HepG2 (cell line): ENCODE results near the gene TMEM14B. TPM values are rescaled to one million over a fixed set of nuclear protein-coding genes. Genes with fewer than 3 reads are reported as not detected.

Experiments
- FOXA1 ChIP-seq, 2 experiments: fragments of 450-650 bp in 1 of 2; sonication (generic) in 1 of 2; formaldehyde crosslinking in 1 of 2; IDR thresholded peaks; 2 replicates each; pipeline versions ENCODE4 v1.4.0 to v1.6.1; 2016 to 2020; ENCODE audit warnings: missing genetic modification reagents in 1 of 2
- GATA4 ChIP-seq: sonication (generic); IDR thresholded peaks from 2 replicates; pipeline ENCODE4 v1.6.1; 2016; ENCODE audit warnings: antibody characterized with exemption, low read depth, borderline replicate concordance
- GTF3A ChIP-seq: sonication (generic); formaldehyde crosslinking; conservative IDR thresholded peaks from 2 replicates; pipeline ENCODE4 v1.4.0; 2020; ENCODE audit warnings: mild to moderate bottlenecking, missing genetic modification reagents
- KDM3A ChIP-seq: IDR thresholded peaks from 2 replicates; pipeline ENCODE4 v1.6.1; 2018; ENCODE audit warnings: low read depth, missing compliant biosample characterization
- MED8 ChIP-seq: sonication (generic); formaldehyde crosslinking; IDR thresholded peaks from 2 replicates; pipeline ENCODE4 v1.8.1; 2023; ENCODE audit warnings: mild to moderate bottlenecking, missing genetic modification reagents; ENCODE audit not compliant: insufficient replicate concordance
- RELA ChIP-seq: sonication (generic); formaldehyde crosslinking; IDR thresholded peaks from 2 replicates; pipeline ENCODE4 v1.4.0; 2020; ENCODE audit warnings: missing genetic modification reagents
- RFXANK ChIP-seq: IDR thresholded peaks from 2 replicates; pipeline ENCODE4 v1.6.1; 2016
- RXRA ChIP-seq: sonication (generic); formaldehyde crosslinking; IDR thresholded peaks from 2 replicates; pipeline ENCODE4 v1.5.1; 2020; ENCODE audit warnings: missing genetic modification reagents
- SRY ChIP-seq: sonication (generic); formaldehyde crosslinking; IDR thresholded peaks from 2 replicates; pipeline ENCODE4 v1.8.0; 2022; ENCODE audit warnings: mild to moderate bottlenecking, missing genetic modification reagents
- TBP ChIP-seq: sonication (generic); formaldehyde crosslinking; IDR thresholded peaks from 2 replicates; pipeline ENCODE4 v1.5.0; 2020; ENCODE audit warnings: missing genetic modification reagents
- YY1 ChIP-seq: IDR thresholded peaks from 2 replicates; pipeline ENCODE4 v1.6.1; 2011; ENCODE audit warnings: low read length, low read depth, moderate library complexity, mild to moderate bottlenecking; ENCODE audit not compliant: insufficient read depth, insufficient replicate concordance
- ZNF282 ChIP-seq: fragments of 450-650 bp; IDR thresholded peaks from 2 replicates; pipeline ENCODE4 v1.6.1; 2018; ENCODE audit not compliant: partially characterized antibody
- ZNF501 ChIP-seq: sonication (generic); formaldehyde crosslinking; IDR thresholded peaks from 2 replicates; pipeline ENCODE4 v1.5.1; 2020; ENCODE audit warnings: mild to moderate bottlenecking, moderate library complexity, missing genetic modification reagents
- ZNF839 ChIP-seq: sonication (generic); formaldehyde crosslinking; IDR thresholded peaks from 2 replicates; pipeline ENCODE4 v1.4.0; 2020; ENCODE audit warnings: missing genetic modification reagents, mild to moderate bottlenecking, borderline replicate concordance
- ZSCAN12 ChIP-seq: sonication (generic); formaldehyde crosslinking; IDR thresholded peaks from 2 replicates; pipeline ENCODE4 v1.9.0; 2021; ENCODE audit warnings: mild to moderate bottlenecking, missing genetic modification reagents
- polyA plus RNA-seq, 8 experiments: library from polyadenylated mRNA; depleted of rRNA in 3 of 8; stranded (reverse) in 7 of 8; unstranded in 1 of 8; fragments of >200 nt; fragmentation: Illumina TruSeq in 4 of 8; extraction: Trizol in 4 of 8; gene quantifications; 2 replicates each; pipeline versions ENCODE4 v1.2.1 to v1.2.3, GENCODE V29; 2011 to 2016; ENCODE audit warnings: low read depth in 4 of 8, missing spikeins in 1 of 8, mixed read lengths in 1 of 8; ENCODE audit not compliant: insufficient read depth in 1 of 8
- total RNA-seq, 5 experiments: library from RNA; depleted of rRNA; stranded (reverse); fragments of >200 nt; fragmentation: Illumina TruSeq; extraction: Trizol; gene quantifications; 2 replicates each; pipeline ENCODE4 v1.2.3, GENCODE V29; 2016; ENCODE audit warnings: low read depth in 1 of 5
- TF ChIP-seq, protein P1 (sequence below): sonication (generic); formaldehyde crosslinking; IDR thresholded peaks from 2 replicates; pipeline ENCODE4 v1.5.1; 2020; ENCODE audit warnings: mild to moderate bottlenecking, missing genetic modification reagents, borderline replicate concordance
- TF ChIP-seq, protein P2 (sequence below): sonication (generic); formaldehyde crosslinking; IDR thresholded peaks from 2 replicates; pipeline ENCODE4 v1.5.0; 2020; ENCODE audit warnings: missing genetic modification reagents
- TF ChIP-seq, protein P3 (sequence below): IDR thresholded peaks from 2 replicates; pipeline ENCODE4 v1.6.1; 2018; ENCODE audit warnings: missing genetic modification reagents
- TF ChIP-seq, protein P4 (sequence below): sonication (generic); formaldehyde crosslinking; IDR thresholded peaks from 2 replicates; pipeline ENCODE4 v1.4.0; 2020; ENCODE audit warnings: mild to moderate bottlenecking, missing genetic modification reagents
- TF ChIP-seq, protein P5 (sequence below): sonication (generic); formaldehyde crosslinking; IDR thresholded peaks from 2 replicates; pipeline ENCODE4 v1.5.0; 2020; ENCODE audit warnings: mild to moderate bottlenecking, missing genetic modification reagents

Gene TMEM14B
- total and polyA plus RNA-seq, 2 of the 13 experiments (the other 11 are each of a cell fraction or from before 2014, with no cell fraction given): 133 to 200 TPM

DNA sequence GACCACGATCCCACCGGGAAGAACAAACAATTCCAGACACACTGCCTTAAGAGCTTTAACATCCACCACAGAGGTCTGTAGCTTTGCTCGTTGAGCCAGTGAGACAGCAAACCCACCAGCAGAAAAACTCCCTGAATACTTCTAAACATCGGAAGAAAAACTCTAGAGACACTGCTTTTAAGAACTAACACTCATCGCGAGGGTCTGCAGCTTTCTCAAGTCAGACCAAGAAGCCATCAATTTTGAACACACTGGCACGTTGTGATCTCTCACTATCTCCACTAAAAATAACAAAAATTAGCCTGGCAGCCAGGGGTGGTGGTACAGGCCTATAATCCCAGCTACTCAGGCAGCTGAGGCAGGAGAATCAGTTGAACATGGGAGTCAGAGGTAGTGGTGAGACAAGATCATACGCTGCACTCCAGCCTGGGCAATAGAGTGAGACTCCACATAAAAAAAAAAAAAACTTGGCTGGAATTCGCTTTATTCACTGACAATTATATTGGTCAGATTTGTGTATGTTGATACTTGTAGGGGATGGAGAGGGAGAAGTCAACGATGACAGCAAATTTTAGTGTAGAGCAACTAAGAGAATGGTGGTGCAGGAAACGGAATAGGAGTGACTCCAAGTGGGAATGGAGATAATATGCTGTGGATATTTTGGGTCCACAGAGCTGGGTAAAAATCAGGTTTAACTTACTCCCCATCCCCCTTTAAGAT lies 25.6 kb upstream of the TMEM14B start (continued):
- TF ChIP-seq, protein P1, sequence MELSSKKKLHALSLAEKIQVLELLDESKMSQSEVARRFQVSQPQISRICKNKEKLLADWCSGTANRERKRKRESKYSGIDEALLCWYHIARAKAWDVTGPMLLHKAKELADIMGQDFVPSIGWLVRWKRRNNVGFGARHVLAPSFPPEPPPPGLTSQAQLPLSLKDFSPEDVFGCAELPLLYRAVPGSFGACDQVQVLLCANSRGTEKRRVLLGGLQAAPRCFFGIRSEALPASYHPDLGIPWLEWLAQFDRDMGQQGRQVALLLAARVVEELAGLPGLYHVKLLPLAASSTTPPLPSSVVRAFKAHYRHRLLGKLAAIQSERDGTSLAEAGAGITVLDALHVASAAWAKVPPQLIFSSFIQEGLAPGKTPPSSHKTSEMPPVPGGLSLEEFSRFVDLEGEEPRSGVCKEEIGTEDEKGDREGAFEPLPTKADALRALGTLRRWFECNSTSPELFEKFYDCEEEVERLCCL: no peak
- no peak for TF ChIP-seq ZNF839 (CRISPR knock-in tag)
- TF ChIP-seq, protein P2, sequence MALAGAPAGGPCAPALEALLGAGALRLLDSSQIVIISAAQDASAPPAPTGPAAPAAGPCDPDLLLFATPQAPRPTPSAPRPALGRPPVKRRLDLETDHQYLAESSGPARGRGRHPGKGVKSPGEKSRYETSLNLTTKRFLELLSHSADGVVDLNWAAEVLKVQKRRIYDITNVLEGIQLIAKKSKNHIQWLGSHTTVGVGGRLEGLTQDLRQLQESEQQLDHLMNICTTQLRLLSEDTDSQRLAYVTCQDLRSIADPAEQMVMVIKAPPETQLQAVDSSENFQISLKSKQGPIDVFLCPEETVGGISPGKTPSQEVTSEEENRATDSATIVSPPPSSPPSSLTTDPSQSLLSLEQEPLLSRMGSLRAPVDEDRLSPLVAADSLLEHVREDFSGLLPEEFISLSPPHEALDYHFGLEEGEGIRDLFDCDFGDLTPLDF (CRISPR knock-in tag): no peak
- TF ChIP-seq ZNF501 (CRISPR knock-in tag): no peak
- TF ChIP-seq, protein P3, sequence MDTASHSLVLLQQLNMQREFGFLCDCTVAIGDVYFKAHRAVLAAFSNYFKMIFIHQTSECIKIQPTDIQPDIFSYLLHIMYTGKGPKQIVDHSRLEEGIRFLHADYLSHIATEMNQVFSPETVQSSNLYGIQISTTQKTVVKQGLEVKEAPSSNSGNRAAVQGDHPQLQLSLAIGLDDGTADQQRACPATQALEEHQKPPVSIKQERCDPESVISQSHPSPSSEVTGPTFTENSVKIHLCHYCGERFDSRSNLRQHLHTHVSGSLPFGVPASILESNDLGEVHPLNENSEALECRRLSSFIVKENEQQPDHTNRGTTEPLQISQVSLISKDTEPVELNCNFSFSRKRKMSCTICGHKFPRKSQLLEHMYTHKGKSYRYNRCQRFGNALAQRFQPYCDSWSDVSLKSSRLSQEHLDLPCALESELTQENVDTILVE (CRISPR knock-in tag): no peak
- TF ChIP-seq GTF3A: no peak
- no peak for TF ChIP-seq ZNF282
- no peak for TF ChIP-seq ZSCAN12 (CRISPR knock-in tag)
- no peak for TF ChIP-seq FOXA1 (IDR thresholded peaks at IDR 0.05)
- TF ChIP-seq FOXA1 (CRISPR knock-in tag; IDR thresholded peaks at IDR 0.05): no peak
- no peak for TF ChIP-seq RFXANK (CRISPR knock-in tag)
- TF ChIP-seq, protein P4, sequence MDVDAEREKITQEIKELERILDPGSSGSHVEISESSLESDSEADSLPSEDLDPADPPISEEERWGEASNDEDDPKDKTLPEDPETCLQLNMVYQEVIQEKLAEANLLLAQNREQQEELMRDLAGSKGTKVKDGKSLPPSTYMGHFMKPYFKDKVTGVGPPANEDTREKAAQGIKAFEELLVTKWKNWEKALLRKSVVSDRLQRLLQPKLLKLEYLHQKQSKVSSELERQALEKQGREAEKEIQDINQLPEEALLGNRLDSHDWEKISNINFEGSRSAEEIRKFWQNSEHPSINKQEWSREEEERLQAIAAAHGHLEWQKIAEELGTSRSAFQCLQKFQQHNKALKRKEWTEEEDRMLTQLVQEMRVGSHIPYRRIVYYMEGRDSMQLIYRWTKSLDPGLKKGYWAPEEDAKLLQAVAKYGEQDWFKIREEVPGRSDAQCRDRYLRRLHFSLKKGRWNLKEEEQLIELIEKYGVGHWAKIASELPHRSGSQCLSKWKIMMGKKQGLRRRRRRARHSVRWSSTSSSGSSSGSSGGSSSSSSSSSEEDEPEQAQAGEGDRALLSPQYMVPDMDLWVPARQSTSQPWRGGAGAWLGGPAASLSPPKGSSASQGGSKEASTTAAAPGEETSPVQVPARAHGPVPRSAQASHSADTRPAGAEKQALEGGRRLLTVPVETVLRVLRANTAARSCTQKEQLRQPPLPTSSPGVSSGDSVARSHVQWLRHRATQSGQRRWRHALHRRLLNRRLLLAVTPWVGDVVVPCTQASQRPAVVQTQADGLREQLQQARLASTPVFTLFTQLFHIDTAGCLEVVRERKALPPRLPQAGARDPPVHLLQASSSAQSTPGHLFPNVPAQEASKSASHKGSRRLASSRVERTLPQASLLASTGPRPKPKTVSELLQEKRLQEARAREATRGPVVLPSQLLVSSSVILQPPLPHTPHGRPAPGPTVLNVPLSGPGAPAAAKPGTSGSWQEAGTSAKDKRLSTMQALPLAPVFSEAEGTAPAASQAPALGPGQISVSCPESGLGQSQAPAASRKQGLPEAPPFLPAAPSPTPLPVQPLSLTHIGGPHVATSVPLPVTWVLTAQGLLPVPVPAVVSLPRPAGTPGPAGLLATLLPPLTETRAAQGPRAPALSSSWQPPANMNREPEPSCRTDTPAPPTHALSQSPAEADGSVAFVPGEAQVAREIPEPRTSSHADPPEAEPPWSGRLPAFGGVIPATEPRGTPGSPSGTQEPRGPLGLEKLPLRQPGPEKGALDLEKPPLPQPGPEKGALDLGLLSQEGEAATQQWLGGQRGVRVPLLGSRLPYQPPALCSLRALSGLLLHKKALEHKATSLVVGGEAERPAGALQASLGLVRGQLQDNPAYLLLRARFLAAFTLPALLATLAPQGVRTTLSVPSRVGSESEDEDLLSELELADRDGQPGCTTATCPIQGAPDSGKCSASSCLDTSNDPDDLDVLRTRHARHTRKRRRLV (CRISPR knock-in tag): no peak
- no peak for TF ChIP-seq TBP (CRISPR knock-in tag)
- no peak for TF ChIP-seq RXRA (CRISPR knock-in tag)
- TF ChIP-seq, protein P5, sequence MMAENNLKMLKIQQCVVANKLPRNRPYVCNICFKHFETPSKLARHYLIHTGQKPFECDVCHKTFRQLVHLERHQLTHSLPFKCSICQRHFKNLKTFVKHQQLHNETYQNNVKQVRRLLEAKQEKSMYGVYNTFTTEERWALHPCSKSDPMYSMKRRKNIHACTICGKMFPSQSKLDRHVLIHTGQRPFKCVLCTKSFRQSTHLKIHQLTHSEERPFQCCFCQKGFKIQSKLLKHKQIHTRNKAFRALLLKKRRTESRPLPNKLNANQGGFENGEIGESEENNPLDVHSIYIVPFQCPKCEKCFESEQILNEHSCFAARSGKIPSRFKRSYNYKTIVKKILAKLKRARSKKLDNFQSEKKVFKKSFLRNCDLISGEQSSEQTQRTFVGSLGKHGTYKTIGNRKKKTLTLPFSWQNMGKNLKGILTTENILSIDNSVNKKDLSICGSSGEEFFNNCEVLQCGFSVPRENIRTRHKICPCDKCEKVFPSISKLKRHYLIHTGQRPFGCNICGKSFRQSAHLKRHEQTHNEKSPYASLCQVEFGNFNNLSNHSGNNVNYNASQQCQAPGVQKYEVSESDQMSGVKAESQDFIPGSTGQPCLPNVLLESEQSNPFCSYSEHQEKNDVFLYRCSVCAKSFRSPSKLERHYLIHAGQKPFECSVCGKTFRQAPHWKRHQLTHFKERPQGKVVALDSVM (CRISPR knock-in tag): no peak
- no peak for TF ChIP-seq YY1
- no peak for TF ChIP-seq MED8
- TF ChIP-seq KDM3A: no peak
- no peak for TF ChIP-seq SRY (CRISPR knock-in tag)
- TF ChIP-seq RELA (CRISPR knock-in tag): no peak
- TF ChIP-seq GATA4: no peak
